HepG2 (cell line): Measurements from ENCODE around the gene GTF2B. TPM values are rescaled to one million over a fixed set of nuclear protein-coding genes. Genes with fewer than 3 reads are reported as not detected.
A peak's percentile ranks its signal among the peaks of the same experiment; 100 is the strongest.

Source experiments
- ATAC-seq: fragments of 200-7000 bp; cut with Tn5 transposase; 3 replicates; pipeline ENCODE4 v1.9.1; 2020; ENCODE audit warnings: mild to moderate bottlenecking, moderate library complexity
- BruUV-seq: library from RNA; stranded (reverse); fragments of 400-500 nt; replicated peaks from 2 replicates; lab custom pipeline; 2021; lab: Mats Ljungman, UMichigan
- CTCF ChIA-PET: fragments of 300-600 bp; formaldehyde crosslinking; extraction: SDS; loops from one replicate; lab custom pipeline; 2021; ENCODE audit warnings: low total read pairs, inconsistent platforms, low intra/inter-chr PET ratio; lab: Yijun Ruan, JAX
- POLR2A ChIA-PET: fragments of 350-600 bp; sonication (Branson Sonifier 250); formaldehyde crosslinking; loops from one replicate; lab custom pipeline; 2020; ENCODE audit warnings: antibody characterized with exemption, inconsistent platforms; lab: Yijun Ruan, JAX
- DNase-seq: peaks from one replicate; pipeline ENCODE4 v3.0.0-alpha.2; 2015; ENCODE audit warnings: low spot score
- FAIRE-seq: peaks from 3 replicates; lab custom pipeline; 2011; peaks lifted over from hg19 to GRCh38; lab: Jason Lieb, UNC
- H2AFZ ChIP-seq: one replicate; pipeline ENCODE4 v1.6.1; 2011; ENCODE audit warnings: low read length, inconsistent platforms
- H3K27ac ChIP-seq: fragments of 300-600 bp; 3 replicates; pipeline ENCODE4 v1.8.0; 2011; ENCODE audit warnings: mixed run types, mild to moderate bottlenecking, mixed read lengths, low read length, inconsistent platforms; ENCODE audit not compliant: insufficient read depth; ENCODE audit errors: extremely low read length
- H3K27me3 ChIP-seq, 2 experiments: fragments of 200-600 bp in 1 of 2; 2 replicates in 1 of 2; 3 replicates in 1 of 2; pipeline versions ENCODE4 v1.6.0 to v1.8.0; 2011; ENCODE audit warnings: low read length in 2 of 2, mild to moderate bottlenecking in 2 of 2, moderate library complexity in 2 of 2, inconsistent platforms in 1 of 2; ENCODE audit not compliant: insufficient read depth in 2 of 2, control insufficient read depth in 1 of 2
- H3K36me3 ChIP-seq, 2 experiments: fragments of 200-600 bp in 1 of 2; replicated peaks in 1 of 2; 2 replicates in 1 of 2; 3 replicates in 1 of 2; pipeline versions ENCODE4 v1.5.1 to v1.8.0; 2011; ENCODE audit warnings: low read length in 2 of 2, inconsistent platforms in 1 of 2; ENCODE audit not compliant: insufficient read depth in 2 of 2, control insufficient read depth in 1 of 2
- H3K4me1 ChIP-seq: 2 replicates; pipeline ENCODE4 v1.5.1; 2012; ENCODE audit warnings: low read length, inconsistent platforms; ENCODE audit not compliant: insufficient read depth
- H3K4me2 ChIP-seq: 2 replicates; pipeline ENCODE4 v1.6.0; 2011; ENCODE audit warnings: low read depth, low read length, inconsistent platforms
- H3K4me3 ChIP-seq, 3 experiments: fragments of 200-600 bp in 1 of 3; sonication (generic), shearing (Covaris generic) in 1 of 3; replicated peaks in 1 of 3; 2 replicates each; pipeline ENCODE4 v1.5.1; 2011 to 2016; ENCODE audit warnings: low read length in 3 of 3, inconsistent platforms in 2 of 3, low read depth in 2 of 3, mild to moderate bottlenecking in 2 of 3, control low read depth in 1 of 3, mixed read lengths in 1 of 3; ENCODE audit not compliant: insufficient read depth in 1 of 3
- H3K79me2 ChIP-seq: one replicate; pipeline ENCODE4 v1.6.1; 2011; ENCODE audit warnings: low read length, inconsistent platforms; ENCODE audit not compliant: insufficient read depth
- H3K9ac ChIP-seq: 2 replicates; pipeline ENCODE4 v1.6.0; 2011; ENCODE audit warnings: mild to moderate bottlenecking, low read depth, low read length, inconsistent platforms; ENCODE audit not compliant: insufficient read depth
- H3K9me3 ChIP-seq: 2 replicates; pipeline ENCODE4 v1.5.1; 2012; ENCODE audit warnings: mild to moderate bottlenecking, low read length
- H4K20me1 ChIP-seq: 2 replicates; pipeline ENCODE4 v1.6.0; 2011; ENCODE audit warnings: inconsistent platforms, mild to moderate bottlenecking, low read length, moderate library complexity; ENCODE audit not compliant: insufficient read depth
- HOXA3 ChIP-seq: sonication (generic); formaldehyde crosslinking; IDR thresholded peaks from 2 replicates; pipeline ENCODE4 v1.5.0; 2020; ENCODE audit warnings: missing genetic modification reagents
- SMARCC2 ChIP-seq: fragments of 450-650 bp; IDR thresholded peaks from 2 replicates; pipeline ENCODE4 v1.6.1; 2017; ENCODE audit warnings: antibody characterized with exemption, mild to moderate bottlenecking
- ZNF382 ChIP-seq: sonication (generic); formaldehyde crosslinking; IDR thresholded peaks from 2 replicates; pipeline ENCODE4 v1.5.0; 2020; ENCODE audit warnings: missing genetic modification reagents, mild to moderate bottlenecking, borderline replicate concordance
- ZNF629 ChIP-seq: sonication (generic); formaldehyde crosslinking; conservative IDR thresholded peaks from 2 replicates; pipeline ENCODE4 v1.5.0; 2020; ENCODE audit warnings: missing genetic modification reagents
- WGBS: methylation state at CpG from one replicate; pipeline ENCODE4 v1.1.6; 2017; ENCODE audit warnings: low lambda C conversion rate; 5-methylcytosine and 5-hydroxymethylcytosine counted together
- in situ Hi-C: cut with HindIII; loops from 2 replicates; pipeline ENCODE4 v1.10.0; 2017; ENCODE audit warnings: low pct_unique_long_range_greater_than_20kb; ENCODE audit not compliant: extremely low pct_ligation_motif_present
- intact Hi-C: fragments of 100-400 bp; cut with micrococcal nuclease; formaldehyde crosslinking; loops from one replicate; pipeline ENCODE4 v1.10.0; 2022; ENCODE audit not compliant: unreplicated experiment
- polyA plus RNA-seq, 8 experiments: library from polyadenylated mRNA; depleted of rRNA in 3 of 8; stranded (reverse) in 7 of 8; unstranded in 1 of 8; fragments of >200 nt; fragmentation: Illumina TruSeq in 4 of 8; extraction: Trizol in 4 of 8; gene quantifications; 2 replicates each; pipeline versions ENCODE4 v1.2.1 to v1.2.3, GENCODE V29; 2011 to 2016; ENCODE audit warnings: low read depth in 4 of 8, missing spikeins in 1 of 8, mixed read lengths in 1 of 8; ENCODE audit not compliant: insufficient read depth in 1 of 8
- total RNA-seq, 5 experiments: library from RNA; depleted of rRNA; stranded (reverse); fragments of >200 nt; fragmentation: Illumina TruSeq; extraction: Trizol; gene quantifications; 2 replicates each; pipeline ENCODE4 v1.2.3, GENCODE V29; 2016; ENCODE audit warnings: low read depth in 1 of 5
- TF ChIP-seq, protein P1 (sequence below): sonication (generic); formaldehyde crosslinking; conservative IDR thresholded peaks from 2 replicates; pipeline ENCODE4 v1.4.0; 2020; ENCODE audit warnings: mild to moderate bottlenecking, missing genetic modification reagents, moderate library complexity
- TF ChIP-seq, protein P2 (sequence below), 2 experiments: IDR thresholded peaks; 2 replicates each; pipeline ENCODE4 v1.6.1; 2011 to 2012; ENCODE audit warnings: low read length in 2 of 2, borderline replicate concordance in 1 of 2, low read depth in 1 of 2, mild to moderate bottlenecking in 1 of 2, moderate library complexity in 1 of 2
- TF ChIP-seq, protein P3 (sequence below): sonication (generic); formaldehyde crosslinking; conservative IDR thresholded peaks from 2 replicates; pipeline ENCODE4 v1.4.0; 2020; ENCODE audit warnings: missing genetic modification reagents

Gene GTF2B
- total and polyA plus RNA-seq, 2 of the 13 experiments (the other 11 are each of a cell fraction or from before 2014, with no cell fraction given), result 31.5 to 43.4 TPM

DNA sequence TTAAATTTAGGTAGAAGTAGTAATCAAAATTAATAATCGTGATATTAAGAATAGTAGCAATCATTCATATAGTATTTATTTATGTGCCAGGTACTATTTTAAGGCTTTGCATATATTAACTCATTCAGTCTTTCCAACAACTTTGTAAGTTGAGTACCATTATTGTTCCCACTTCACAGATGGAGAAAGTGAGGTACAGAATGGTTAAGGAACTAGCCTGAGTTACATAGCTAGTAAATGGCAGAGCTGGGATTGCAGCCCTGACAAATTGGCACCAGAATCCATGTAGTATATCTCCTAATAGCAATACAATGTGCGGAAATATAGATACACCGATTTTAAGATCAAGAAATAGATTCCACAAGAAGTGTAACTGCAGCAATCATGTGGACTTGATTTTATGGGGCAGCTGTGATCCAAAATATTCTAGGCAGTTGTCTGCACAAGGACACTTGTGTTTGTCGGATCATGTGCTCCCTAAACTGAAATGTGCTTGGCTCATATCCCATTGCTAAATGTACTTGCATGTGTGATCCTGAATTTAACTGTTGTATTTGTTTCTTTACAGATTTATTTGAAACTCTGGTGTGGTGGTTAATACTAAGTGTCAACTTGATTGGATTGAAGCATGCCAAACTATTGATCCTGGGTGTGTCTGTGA, 5.8 kb upstream of the GTF2B start:
- BruUV-seq, result no TSS peak
- Histone ChIP-seq H3K36me3 (no peaks in the 10 kb centered on the region), H3K4me2 (no peak overlapping the region), H3K4me1 (peaks cover 16% of the 10 kb centered on the region; the same call in 1 of the 2 replicates), H3K27ac (no peak overlapping the region), H4K20me1 (no peaks in the 10 kb centered on the region), H3K4me3 (no peak overlapping the region), H3K79me2 (peaks cover 4% of the 10 kb centered on the region), H3K9me3 (no peaks in the 10 kb centered on the region), H3K9ac (no peak overlapping the region), H3K27me3 (no peaks in the 10 kb centered on the region), H2AFZ (no peak overlapping the region)
- in situ Hi-C loops, result no loop called here
- DNase-seq, result no peak
- peak; percentile 69 for TF ChIP-seq ZNF629 (CRISPR knock-in tag)
- TF ChIP-seq, protein P1, sequence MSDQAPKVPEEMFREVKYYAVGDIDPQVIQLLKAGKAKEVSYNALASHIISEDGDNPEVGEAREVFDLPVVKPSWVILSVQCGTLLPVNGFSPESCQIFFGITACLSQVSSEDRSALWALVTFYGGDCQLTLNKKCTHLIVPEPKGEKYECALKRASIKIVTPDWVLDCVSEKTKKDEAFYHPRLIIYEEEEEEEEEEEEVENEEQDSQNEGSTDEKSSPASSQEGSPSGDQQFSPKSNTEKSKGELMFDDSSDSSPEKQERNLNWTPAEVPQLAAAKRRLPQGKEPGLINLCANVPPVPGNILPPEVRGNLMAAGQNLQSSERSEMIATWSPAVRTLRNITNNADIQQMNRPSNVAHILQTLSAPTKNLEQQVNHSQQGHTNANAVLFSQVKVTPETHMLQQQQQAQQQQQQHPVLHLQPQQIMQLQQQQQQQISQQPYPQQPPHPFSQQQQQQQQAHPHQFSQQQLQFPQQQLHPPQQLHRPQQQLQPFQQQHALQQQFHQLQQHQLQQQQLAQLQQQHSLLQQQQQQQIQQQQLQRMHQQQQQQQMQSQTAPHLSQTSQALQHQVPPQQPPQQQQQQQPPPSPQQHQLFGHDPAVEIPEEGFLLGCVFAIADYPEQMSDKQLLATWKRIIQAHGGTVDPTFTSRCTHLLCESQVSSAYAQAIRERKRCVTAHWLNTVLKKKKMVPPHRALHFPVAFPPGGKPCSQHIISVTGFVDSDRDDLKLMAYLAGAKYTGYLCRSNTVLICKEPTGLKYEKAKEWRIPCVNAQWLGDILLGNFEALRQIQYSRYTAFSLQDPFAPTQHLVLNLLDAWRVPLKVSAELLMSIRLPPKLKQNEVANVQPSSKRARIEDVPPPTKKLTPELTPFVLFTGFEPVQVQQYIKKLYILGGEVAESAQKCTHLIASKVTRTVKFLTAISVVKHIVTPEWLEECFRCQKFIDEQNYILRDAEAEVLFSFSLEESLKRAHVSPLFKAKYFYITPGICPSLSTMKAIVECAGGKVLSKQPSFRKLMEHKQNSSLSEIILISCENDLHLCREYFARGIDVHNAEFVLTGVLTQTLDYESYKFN, result no peak
- TF ChIP-seq HOXA3 (CRISPR knock-in tag), result no peak
- TF ChIP-seq, protein P2, sequence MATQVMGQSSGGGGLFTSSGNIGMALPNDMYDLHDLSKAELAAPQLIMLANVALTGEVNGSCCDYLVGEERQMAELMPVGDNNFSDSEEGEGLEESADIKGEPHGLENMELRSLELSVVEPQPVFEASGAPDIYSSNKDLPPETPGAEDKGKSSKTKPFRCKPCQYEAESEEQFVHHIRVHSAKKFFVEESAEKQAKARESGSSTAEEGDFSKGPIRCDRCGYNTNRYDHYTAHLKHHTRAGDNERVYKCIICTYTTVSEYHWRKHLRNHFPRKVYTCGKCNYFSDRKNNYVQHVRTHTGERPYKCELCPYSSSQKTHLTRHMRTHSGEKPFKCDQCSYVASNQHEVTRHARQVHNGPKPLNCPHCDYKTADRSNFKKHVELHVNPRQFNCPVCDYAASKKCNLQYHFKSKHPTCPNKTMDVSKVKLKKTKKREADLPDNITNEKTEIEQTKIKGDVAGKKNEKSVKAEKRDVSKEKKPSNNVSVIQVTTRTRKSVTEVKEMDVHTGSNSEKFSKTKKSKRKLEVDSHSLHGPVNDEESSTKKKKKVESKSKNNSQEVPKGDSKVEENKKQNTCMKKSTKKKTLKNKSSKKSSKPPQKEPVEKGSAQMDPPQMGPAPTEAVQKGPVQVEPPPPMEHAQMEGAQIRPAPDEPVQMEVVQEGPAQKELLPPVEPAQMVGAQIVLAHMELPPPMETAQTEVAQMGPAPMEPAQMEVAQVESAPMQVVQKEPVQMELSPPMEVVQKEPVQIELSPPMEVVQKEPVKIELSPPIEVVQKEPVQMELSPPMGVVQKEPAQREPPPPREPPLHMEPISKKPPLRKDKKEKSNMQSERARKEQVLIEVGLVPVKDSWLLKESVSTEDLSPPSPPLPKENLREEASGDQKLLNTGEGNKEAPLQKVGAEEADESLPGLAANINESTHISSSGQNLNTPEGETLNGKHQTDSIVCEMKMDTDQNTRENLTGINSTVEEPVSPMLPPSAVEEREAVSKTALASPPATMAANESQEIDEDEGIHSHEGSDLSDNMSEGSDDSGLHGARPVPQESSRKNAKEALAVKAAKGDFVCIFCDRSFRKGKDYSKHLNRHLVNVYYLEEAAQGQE (IDR thresholded peaks at IDR 0.05; ENCODE audit: borderline replicate concordance in 1 of 2, low read depth in 1 of 2, low read length in 2 of 2), result no peak
- TF ChIP-seq, protein P3, sequence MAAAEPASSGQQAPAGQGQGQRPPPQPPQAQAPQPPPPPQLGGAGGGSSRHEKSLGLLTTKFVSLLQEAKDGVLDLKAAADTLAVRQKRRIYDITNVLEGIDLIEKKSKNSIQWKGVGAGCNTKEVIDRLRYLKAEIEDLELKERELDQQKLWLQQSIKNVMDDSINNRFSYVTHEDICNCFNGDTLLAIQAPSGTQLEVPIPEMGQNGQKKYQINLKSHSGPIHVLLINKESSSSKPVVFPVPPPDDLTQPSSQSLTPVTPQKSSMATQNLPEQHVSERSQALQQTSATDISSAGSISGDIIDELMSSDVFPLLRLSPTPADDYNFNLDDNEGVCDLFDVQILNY (CRISPR knock-in tag), result no peak
- TF ChIP-seq SMARCC2, result no peak
- no peak for TF ChIP-seq ZNF382 (CRISPR knock-in tag)
- ChIA-PET POLR2A (no interaction called here), CTCF (no interaction called here)
- intact Hi-C loops, result loop anchor here (10.0 kb wide), 1 partner anchor 628 kb away; the partner anchor contains the start of gene LRRC8B
- no peak for FAIRE-seq
- ATAC-seq, result no peak
- WGBS, result 81% methylated on average over 4 of the region's 4 CpGs
